HepG2 (cell line): ENCODE data around the gene GAL3ST2. TPM values are rescaled to one million over a fixed set of nuclear protein-coding genes. Genes with fewer than 3 reads are reported as not detected.

ENCODE experiments used
- BORCS8-MEF2B ChIP-seq: sonication (generic); formaldehyde crosslinking; IDR thresholded peaks from 2 replicates; pipeline ENCODE4 v1.8.0; 2022; ENCODE audit warnings: mild to moderate bottlenecking, missing genetic modification reagents
- FOXJ3 ChIP-seq: sonication (generic); formaldehyde crosslinking; IDR thresholded peaks from 2 replicates; pipeline ENCODE4 v1.4.0; 2020; ENCODE audit warnings: missing genetic modification reagents, mild to moderate bottlenecking, borderline replicate concordance
- FOXO4 ChIP-seq: sonication (generic); formaldehyde crosslinking; conservative IDR thresholded peaks from 2 replicates; pipeline ENCODE4 v1.8.1; 2023; ENCODE audit warnings: missing genetic modification reagents
- HDAC2 ChIP-seq: sonication (generic); formaldehyde crosslinking; IDR thresholded peaks from 2 replicates; pipeline ENCODE4 v1.4.0; 2020; ENCODE audit warnings: missing genetic modification reagents
- LCORL ChIP-seq, 2 experiments: fragments of 450-650 bp in 1 of 2; sonication (generic) in 1 of 2; formaldehyde crosslinking in 1 of 2; IDR thresholded peaks; 2 replicates each; pipeline versions ENCODE4 v1.5.0 to v1.6.1; 2017 to 2020; ENCODE audit warnings: antibody characterized with exemption in 1 of 2, missing genetic modification reagents in 1 of 2
- PCBP1 ChIP-seq: fragments of 200-400 bp; formaldehyde crosslinking; IDR thresholded peaks from 2 replicates; pipeline ENCODE4 v1.6.1; 2017; ENCODE audit warnings: mild to moderate bottlenecking, low read depth, low read length, borderline replicate concordance
- PHF8 ChIP-seq: sonication (generic); formaldehyde crosslinking; IDR thresholded peaks from 2 replicates; pipeline ENCODE4 v1.5.0; 2020; ENCODE audit warnings: missing genetic modification reagents
- POGK ChIP-seq: sonication (generic); formaldehyde crosslinking; conservative IDR thresholded peaks from 2 replicates; pipeline ENCODE4 v1.8.0; 2022; ENCODE audit warnings: mild to moderate bottlenecking, moderate library complexity, missing genetic modification reagents
- RARA ChIP-seq: IDR thresholded peaks from 2 replicates; pipeline ENCODE4 v1.6.1; 2016; ENCODE audit warnings: missing genetic modification reagents, missing compliant biosample characterization
- REL ChIP-seq: sonication (generic); formaldehyde crosslinking; conservative IDR thresholded peaks from 2 replicates; pipeline ENCODE4 v1.8.0; 2022; ENCODE audit warnings: mild to moderate bottlenecking, missing genetic modification reagents, moderate library complexity
- RXRB ChIP-seq: IDR thresholded peaks from 2 replicates; pipeline ENCODE4 v1.6.1; 2016; ENCODE audit warnings: borderline replicate concordance, missing genetic modification reagents, missing compliant biosample characterization
- SATB2 ChIP-seq: sonication (generic); formaldehyde crosslinking; IDR thresholded peaks from 2 replicates; pipeline ENCODE4 v1.5.0; 2020; ENCODE audit warnings: missing genetic modification reagents
- SOX5 ChIP-seq: IDR thresholded peaks from 2 replicates; pipeline ENCODE4 v1.6.1; 2016; ENCODE audit warnings: borderline replicate concordance
- TFAP4 ChIP-seq: sonication (generic); IDR thresholded peaks from 2 replicates; pipeline ENCODE4 v1.6.1; 2016; ENCODE audit warnings: low read depth, borderline replicate concordance
- ZBTB44 ChIP-seq: sonication (generic); formaldehyde crosslinking; IDR thresholded peaks from 2 replicates; pipeline ENCODE4 v1.4.0; 2020; ENCODE audit warnings: missing genetic modification reagents
- ZFP37 ChIP-seq: sonication (generic); formaldehyde crosslinking; IDR thresholded peaks from 2 replicates; pipeline ENCODE4 v1.4.0; 2020; ENCODE audit warnings: missing genetic modification reagents, borderline replicate concordance
- polyA plus RNA-seq, 8 experiments: library from polyadenylated mRNA; depleted of rRNA in 3 of 8; stranded (reverse) in 7 of 8; unstranded in 1 of 8; fragments of >200 nt; fragmentation: Illumina TruSeq in 4 of 8; extraction: Trizol in 4 of 8; gene quantifications; 2 replicates each; pipeline versions ENCODE4 v1.2.1 to v1.2.3, GENCODE V29; 2011 to 2016; ENCODE audit warnings: low read depth in 4 of 8, missing spikeins in 1 of 8, mixed read lengths in 1 of 8; ENCODE audit not compliant: insufficient read depth in 1 of 8
- total RNA-seq, 5 experiments: library from RNA; depleted of rRNA; stranded (reverse); fragments of >200 nt; fragmentation: Illumina TruSeq; extraction: Trizol; gene quantifications; 2 replicates each; pipeline ENCODE4 v1.2.3, GENCODE V29; 2016; ENCODE audit warnings: low read depth in 1 of 5
- TF ChIP-seq, protein P1 (sequence below): sonication (generic); formaldehyde crosslinking; IDR thresholded peaks from 2 replicates; pipeline ENCODE4 v1.5.0; 2020; ENCODE audit warnings: mild to moderate bottlenecking, missing genetic modification reagents, borderline replicate concordance

The GAL3ST2 gene
- total and polyA plus RNA-seq, 2 of the 13 experiments (the other 11 are each of a cell fraction or from before 2014, with no cell fraction given): 0.17 to 0.20 TPM

DNA sequence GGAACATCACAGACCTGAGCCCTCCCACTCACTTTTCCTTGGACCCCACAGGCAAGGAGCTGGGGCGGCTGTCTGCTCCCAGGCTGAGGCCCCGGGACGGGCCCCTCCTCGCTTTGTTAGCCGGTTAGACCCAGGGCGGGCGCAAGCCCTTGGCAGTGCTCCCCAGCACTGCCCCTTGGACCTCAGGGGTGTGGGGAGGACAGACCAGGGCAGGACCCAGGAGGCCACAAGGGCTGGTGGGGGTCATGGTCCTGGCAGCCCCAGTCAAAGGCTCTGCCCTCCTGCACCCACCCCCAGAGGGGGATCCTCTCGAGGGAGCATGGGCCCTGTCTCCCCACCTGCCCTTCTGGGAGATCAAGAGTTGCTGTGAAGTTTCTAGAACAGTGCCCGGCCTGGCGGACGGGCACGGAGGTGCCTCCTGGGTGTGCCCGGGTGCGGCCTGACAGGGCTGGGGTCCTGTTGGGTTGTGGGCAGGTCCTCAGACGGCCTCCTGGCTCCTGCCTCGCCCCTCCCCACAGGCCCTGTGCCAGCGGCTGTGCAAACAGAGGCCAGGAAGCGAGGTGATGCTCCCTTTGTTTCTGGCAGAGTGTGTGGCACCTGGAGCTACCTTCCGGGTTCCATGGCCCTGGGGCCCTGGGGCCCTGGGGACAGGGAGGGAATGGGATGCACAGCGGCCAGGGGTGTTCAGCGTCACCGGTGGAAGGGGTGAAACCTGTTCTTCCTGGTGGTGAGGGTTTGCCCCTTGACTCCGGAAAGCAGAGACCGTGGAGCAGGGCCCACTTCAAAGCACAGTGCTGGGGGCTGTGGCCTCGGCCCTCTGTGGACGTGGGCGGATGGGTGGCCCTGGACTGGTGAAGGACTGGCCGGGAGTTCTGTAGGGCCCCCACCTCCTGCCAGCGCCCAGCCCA is 2.9 kb upstream of the GAL3ST2 start (continued):
- TF ChIP-seq FOXO4 (0 out of 2 replicates have a peak, but pooled peaks have one; percentile 86), REL (0 out of 2 replicates have a peak, but pooled peaks have one; percentile 16), POGK (CRISPR knock-in tag) (no peak; the same call in 1 of the 2 replicates), PHF8 (CRISPR knock-in tag) (peak; percentile 51; the same call in 1 of the 2 replicates), SATB2 (CRISPR knock-in tag) (no peak), HDAC2 (CRISPR knock-in tag) (peak; percentile 86), SOX5 (CRISPR knock-in tag) (peak; percentile 78), ZFP37 (CRISPR knock-in tag) (0 out of 2 replicates have a peak, but pooled peaks have one; percentile 64), FOXJ3 (CRISPR knock-in tag) (peak; percentile 64; the same call in 1 of the 2 replicates), RXRB (peak; percentile 59), RARA (peak; percentile 43; the same call in 1 of the 2 replicates), LCORL (IDR thresholded peaks at IDR 0.05) (no peak), LCORL (CRISPR knock-in tag; IDR thresholded peaks at IDR 0.05) (peak; percentile 85), ZBTB44 (CRISPR knock-in tag) (no peak), BORCS8-MEF2B (no peak; the same call in 1 of the 2 replicates), PCBP1 (peak; percentile 85), TFAP4 (peak; percentile 66; the same call in 1 of the 2 replicates)
- TF ChIP-seq, protein P1, sequence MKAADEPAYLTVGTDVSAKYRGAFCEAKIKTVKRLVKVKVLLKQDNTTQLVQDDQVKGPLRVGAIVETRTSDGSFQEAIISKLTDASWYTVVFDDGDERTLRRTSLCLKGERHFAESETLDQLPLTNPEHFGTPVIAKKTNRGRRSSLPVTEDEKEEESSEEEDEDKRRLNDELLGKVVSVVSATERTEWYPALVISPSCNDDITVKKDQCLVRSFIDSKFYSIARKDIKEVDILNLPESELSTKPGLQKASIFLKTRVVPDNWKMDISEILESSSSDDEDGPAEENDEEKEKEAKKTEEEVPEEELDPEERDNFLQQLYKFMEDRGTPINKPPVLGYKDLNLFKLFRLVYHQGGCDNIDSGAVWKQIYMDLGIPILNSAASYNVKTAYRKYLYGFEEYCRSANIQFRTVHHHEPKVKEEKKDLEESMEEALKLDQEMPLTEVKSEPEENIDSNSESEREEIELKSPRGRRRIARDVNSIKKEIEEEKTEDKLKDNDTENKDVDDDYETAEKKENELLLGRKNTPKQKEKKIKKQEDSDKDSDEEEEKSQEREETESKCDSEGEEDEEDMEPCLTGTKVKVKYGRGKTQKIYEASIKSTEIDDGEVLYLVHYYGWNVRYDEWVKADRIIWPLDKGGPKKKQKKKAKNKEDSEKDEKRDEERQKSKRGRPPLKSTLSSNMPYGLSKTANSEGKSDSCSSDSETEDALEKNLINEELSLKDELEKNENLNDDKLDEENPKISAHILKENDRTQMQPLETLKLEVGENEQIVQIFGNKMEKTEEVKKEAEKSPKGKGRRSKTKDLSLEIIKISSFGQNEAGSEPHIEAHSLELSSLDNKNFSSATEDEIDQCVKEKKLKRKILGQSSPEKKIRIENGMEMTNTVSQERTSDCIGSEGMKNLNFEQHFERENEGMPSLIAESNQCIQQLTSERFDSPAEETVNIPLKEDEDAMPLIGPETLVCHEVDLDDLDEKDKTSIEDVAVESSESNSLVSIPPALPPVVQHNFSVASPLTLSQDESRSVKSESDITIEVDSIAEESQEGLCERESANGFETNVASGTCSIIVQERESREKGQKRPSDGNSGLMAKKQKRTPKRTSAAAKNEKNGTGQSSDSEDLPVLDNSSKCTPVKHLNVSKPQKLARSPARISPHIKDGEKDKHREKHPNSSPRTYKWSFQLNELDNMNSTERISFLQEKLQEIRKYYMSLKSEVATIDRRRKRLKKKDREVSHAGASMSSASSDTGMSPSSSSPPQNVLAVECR (CRISPR knock-in tag): peak; percentile 23; the same call in 1 of the 2 replicates
